Tibial nerve (tissue), 4 donors: Measurements from ENCODE around the gene ANP32E. TPM values are rescaled to one million over a fixed set of nuclear protein-coding genes. Genes with fewer than 3 reads are reported as not detected.
"Not testable (repeated sequence)": the region's sequence is repeated elsewhere in the genome, so short reads cannot be mapped to it uniquely, and the experiment has no call there.

ENCODE experiments used
- DNase-seq, 2 donors: peaks; one replicate each; pipeline ENCODE4 v3.0.0-alpha.2; 2019; ENCODE audit warnings: low spot score in 2 of 2
- H3K27ac ChIP-seq, 4 donors: fragments of 200-600 bp; sonication (generic) in 3 of 4; one replicate each; pipeline ENCODE4 v1.5.1; 2017 to 2019; ENCODE audit warnings: mild to moderate bottlenecking in 1 of 4
- H3K27me3 ChIP-seq, 2 donors: fragments of 200-600 bp; sonication (generic) in 1 of 2; one replicate each; pipeline versions ENCODE4 v1.5.1 to v1.6.0; 2017 to 2019
- H3K36me3 ChIP-seq, 3 donors: fragments of 200-600 bp; sonication (generic); one replicate each; pipeline ENCODE4 v1.5.1; 2018 to 2019
- H3K4me1 ChIP-seq, 4 donors: fragments of 200-600 bp; sonication (generic) in 3 of 4; one replicate each; pipeline ENCODE4 v1.5.1; 2017 to 2019
- H3K4me3 ChIP-seq, 4 donors: fragments of 200-600 bp; sonication (generic) in 3 of 4; one replicate each; pipeline ENCODE4 v1.5.1; 2017 to 2019; ENCODE audit warnings: mild to moderate bottlenecking in 1 of 4, moderate library complexity in 1 of 4
- H3K9me3 ChIP-seq, 4 donors: fragments of 200-600 bp; sonication (generic) in 3 of 4; one replicate each; pipeline ENCODE4 v1.5.1; 2017 to 2019
- EP300 ChIP-seq, 2 donors: sonication (generic); formaldehyde crosslinking; IDR thresholded peaks; one replicate each; pipeline ENCODE4 v1.6.1; 2017; ENCODE audit warnings: antibody characterized with exemption in 2 of 2, mild to moderate bottlenecking in 1 of 2
- POLR2A ChIP-seq, 2 donors: fragments of 450-650 bp; IDR thresholded peaks; one replicate each; pipeline ENCODE4 v1.6.1; 2017; ENCODE audit warnings: antibody characterized with exemption in 2 of 2, mild to moderate bottlenecking in 2 of 2, moderate library complexity in 2 of 2
- WGBS, 2 donors: methylation state at CpG; one replicate each; pipeline ENCODE4 v1.1.5; 2018; 5-methylcytosine and 5-hydroxymethylcytosine counted together
- total RNA-seq, 4 donors: library from RNA; depleted of rRNA; stranded (reverse); fragments of >200 nt; gene quantifications; one replicate each; pipeline ENCODE4 v1.1.0, GENCODE V29; 2016
- TF ChIP-seq, protein P1 (sequence below), 5 experiments: fragments of 200-600 bp in 3 of 5; fragments of 450-650 bp in 2 of 5; sonication (generic) in 3 of 5; IDR thresholded peaks; one replicate each; pipeline ENCODE4 v1.5.1; 2016 to 2019; ENCODE audit warnings: antibody characterized with exemption in 5 of 5, mild to moderate bottlenecking in 3 of 5, moderate library complexity in 2 of 5

ANP32E gene
- total RNA-seq, 4 donors from 2014 or later: 17.7 to 29.9 (median 23.7) TPM

GRCh38 chr1:150235294-150235851 lies 539 bp downstream of the ANP32E start:
- Histone ChIP-seq H3K36me3 (peaks cover 0 to 10% (median 0%) of the 10 kb centered on the region in 3 donors), H3K27ac (peak overlapping the region; percentile 94 to 100 (median 98)), H3K4me3 (peak overlapping the region; percentile 62 to 100 (median 83)), H3K4me1 (peaks cover 0 to 20% (median 10%) of the 10 kb centered on the region in 4 donors), H3K9me3 (no peaks in the 10 kb centered on the region), H3K27me3 (no peaks in the 10 kb centered on the region)
- DNase-seq: peak in 1 of 2 donors; percentile 24
- TF ChIP-seq, protein P1, sequence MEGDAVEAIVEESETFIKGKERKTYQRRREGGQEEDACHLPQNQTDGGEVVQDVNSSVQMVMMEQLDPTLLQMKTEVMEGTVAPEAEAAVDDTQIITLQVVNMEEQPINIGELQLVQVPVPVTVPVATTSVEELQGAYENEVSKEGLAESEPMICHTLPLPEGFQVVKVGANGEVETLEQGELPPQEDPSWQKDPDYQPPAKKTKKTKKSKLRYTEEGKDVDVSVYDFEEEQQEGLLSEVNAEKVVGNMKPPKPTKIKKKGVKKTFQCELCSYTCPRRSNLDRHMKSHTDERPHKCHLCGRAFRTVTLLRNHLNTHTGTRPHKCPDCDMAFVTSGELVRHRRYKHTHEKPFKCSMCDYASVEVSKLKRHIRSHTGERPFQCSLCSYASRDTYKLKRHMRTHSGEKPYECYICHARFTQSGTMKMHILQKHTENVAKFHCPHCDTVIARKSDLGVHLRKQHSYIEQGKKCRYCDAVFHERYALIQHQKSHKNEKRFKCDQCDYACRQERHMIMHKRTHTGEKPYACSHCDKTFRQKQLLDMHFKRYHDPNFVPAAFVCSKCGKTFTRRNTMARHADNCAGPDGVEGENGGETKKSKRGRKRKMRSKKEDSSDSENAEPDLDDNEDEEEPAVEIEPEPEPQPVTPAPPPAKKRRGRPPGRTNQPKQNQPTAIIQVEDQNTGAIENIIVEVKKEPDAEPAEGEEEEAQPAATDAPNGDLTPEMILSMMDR (IDR thresholded peaks at IDR 0.05): peak in 1 of 5 experiments; percentile 6
- TF ChIP-seq POLR2A (IDR thresholded peaks at IDR 0.05): no peak
- no peak for TF ChIP-seq EP300 (IDR thresholded peaks at IDR 0.05)
- WGBS, 2 donors: 1% methylated on average over 24 to 25 of the region's 27 CpGs

GRCh38 chr1:150234566-150235293 lies 1.2 kb downstream of the ANP32E start:
- Histone ChIP-seq H3K27me3 (no peaks in the 10 kb centered on the region), H3K4me1 (peaks cover 0 to 20% (median 10%) of the 10 kb centered on the region in 4 donors), H3K36me3 (peaks cover 0 to 15% (median 0%) of the 10 kb centered on the region in 3 donors), H3K4me3 (peak overlapping the region; percentile 62 to 100 (median 83)), H3K27ac (peak overlapping the region; percentile 94 to 100 (median 98)), H3K9me3 (no peaks in the 10 kb centered on the region)
- peak; percentile 63 to 73 for DNase-seq
- TF ChIP-seq, protein P1 (IDR thresholded peaks at IDR 0.05): no peak
- TF ChIP-seq EP300 (IDR thresholded peaks at IDR 0.05) (peak; percentile 28 to 91), POLR2A (IDR thresholded peaks at IDR 0.05) (peak in 1 of 2 donors; percentile 62)
- 0% methylated on average over 48 to 59 of the region's 78 CpGs for WGBS, 2 donors

DNA sequence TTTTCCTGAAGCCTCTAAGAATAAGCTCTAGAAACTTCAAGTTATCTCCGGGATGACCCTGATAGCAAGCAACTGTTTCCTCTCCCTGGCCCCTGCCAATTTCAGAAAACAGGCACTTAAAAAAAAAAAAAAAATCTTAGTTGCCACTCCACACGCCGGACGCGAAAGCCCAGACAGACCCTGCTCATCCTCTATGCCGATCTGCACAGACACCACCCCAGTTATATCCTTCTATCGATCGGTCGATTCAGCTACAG lies 1.7 kb downstream of the ANP32E start:
- H3K4me1 ChIP-seq: peaks cover 0 to 20% (median 10%) of the 10 kb centered on the region in 4 donors
- 1% methylated on average over 9 of the region's 9 CpGs for WGBS, 2 donors
- H3K36me3 ChIP-seq: peaks cover 0 to 20% (median 0%) of the 10 kb centered on the region in 3 donors

DNA sequence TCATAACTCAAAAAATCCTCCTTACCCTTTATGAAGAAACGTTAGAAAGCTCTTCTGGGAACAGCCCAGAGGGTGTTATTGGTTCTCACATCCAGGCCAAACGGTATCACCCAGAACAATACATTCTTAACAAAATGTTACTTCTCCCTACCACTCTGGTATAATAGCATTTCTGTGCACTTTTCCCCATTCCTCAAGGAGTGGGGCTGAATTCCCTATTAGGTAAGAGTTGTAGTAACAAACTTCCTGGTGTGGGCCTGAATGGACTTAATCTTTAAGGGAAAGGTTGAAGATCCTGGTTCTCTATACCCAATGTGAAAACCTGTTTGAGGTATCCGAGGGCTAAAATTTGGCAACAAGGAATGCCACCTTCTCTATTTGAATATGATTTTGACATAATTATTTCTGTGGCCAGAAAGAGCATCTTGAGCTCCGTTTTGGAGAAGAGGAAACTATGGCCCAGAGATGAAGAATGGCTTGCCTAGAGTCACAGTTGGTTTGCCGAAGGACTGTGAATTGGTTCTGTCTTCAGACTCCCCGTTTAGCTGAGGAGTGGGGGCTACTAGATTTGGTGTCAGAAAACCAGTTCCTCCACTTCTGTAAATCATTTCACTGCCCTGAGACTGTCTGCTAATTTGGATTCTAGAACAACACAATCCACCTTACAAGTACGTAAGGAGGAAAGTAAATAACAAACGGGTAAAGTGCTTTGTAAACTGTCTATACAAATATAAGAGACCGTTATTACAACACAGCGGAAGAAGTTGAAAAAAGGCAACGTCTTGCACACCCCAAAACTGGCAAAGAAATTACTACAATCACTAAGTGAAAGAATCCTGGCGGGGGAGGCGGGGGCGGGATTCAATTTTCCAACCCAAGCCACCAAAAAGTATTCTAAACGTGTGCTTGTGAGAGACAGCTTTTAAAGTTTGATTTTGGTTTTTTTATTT lies 2.3 kb downstream of the ANP32E start:
- 9 to 11% methylated on average over 15 of the region's 15 CpGs for WGBS, 2 donors
- Histone ChIP-seq H3K27ac (peak overlapping the region; percentile 94 to 100 (median 98)), H3K36me3 (peaks cover 0 to 24% (median 2%) of the 10 kb centered on the region in 3 donors), H3K9me3 (no peaks in the 10 kb centered on the region), H3K4me1 (peaks cover 0 to 20% (median 10%) of the 10 kb centered on the region in 4 donors), H3K27me3 (no peaks in the 10 kb centered on the region), H3K4me3 (peak overlapping the region; percentile 62 to 100 (median 83))
- DNase-seq: no peak
- TF ChIP-seq EP300 (IDR thresholded peaks at IDR 0.05): no peak
- no peak for TF ChIP-seq POLR2A (IDR thresholded peaks at IDR 0.05)
- TF ChIP-seq, protein P1 (IDR thresholded peaks at IDR 0.05): no peak

More for the DNA sequence above, 1.7 kb downstream of the ANP32E start:
- Histone ChIP-seq H3K27me3 (no peaks in the 10 kb centered on the region), H3K4me3 (peak overlapping the region; percentile 62 to 100 (median 83)), H3K9me3 (no peaks in the 10 kb centered on the region), H3K27ac (peak overlapping the region; percentile 94 to 100 (median 98))
- TF ChIP-seq, protein P1 (IDR thresholded peaks at IDR 0.05): no peak
- TF ChIP-seq EP300 (IDR thresholded peaks at IDR 0.05): no peak
- TF ChIP-seq POLR2A (IDR thresholded peaks at IDR 0.05): no peak
- DNase-seq: peak in 1 of 2 donors; percentile 25

DNA sequence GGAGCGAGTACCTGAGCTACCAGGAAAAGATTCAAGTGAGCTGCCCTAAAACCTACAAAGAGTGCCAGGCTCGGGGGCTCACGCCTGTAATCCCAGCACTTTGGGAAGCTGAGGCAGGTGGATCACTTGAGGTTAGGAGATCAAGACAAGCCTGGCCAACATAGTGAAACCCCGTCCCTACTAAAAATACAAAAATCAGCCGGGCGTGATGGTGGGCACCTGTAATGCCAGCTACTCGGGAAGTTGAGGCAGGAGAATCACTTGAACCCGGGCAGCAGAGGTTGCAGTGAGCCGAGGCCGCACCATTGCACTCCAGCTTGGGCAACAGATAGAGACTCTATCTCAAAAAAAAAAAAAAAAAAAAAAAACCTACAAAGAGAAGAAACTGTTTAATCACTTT lies 3.0 kb downstream of the ANP32E start:
- not testable (repeated sequence) for H3K4me3 ChIP-seq, H3K9me3 ChIP-seq, H3K27me3 ChIP-seq, DNase-seq
- WGBS, 2 donors: 94 to 95% methylated on average over 10 of the region's 10 CpGs
- Histone ChIP-seq H3K4me1 (peaks cover 0 to 20% (median 10%) of the 10 kb centered on the region in 4 donors), H3K36me3 (peaks cover 0 to 32% (median 6%) of the 10 kb centered on the region in 3 donors), H3K27ac (peak overlapping the region in 3 of 4 donors; percentile 98 to 100 (median 99))

DNA sequence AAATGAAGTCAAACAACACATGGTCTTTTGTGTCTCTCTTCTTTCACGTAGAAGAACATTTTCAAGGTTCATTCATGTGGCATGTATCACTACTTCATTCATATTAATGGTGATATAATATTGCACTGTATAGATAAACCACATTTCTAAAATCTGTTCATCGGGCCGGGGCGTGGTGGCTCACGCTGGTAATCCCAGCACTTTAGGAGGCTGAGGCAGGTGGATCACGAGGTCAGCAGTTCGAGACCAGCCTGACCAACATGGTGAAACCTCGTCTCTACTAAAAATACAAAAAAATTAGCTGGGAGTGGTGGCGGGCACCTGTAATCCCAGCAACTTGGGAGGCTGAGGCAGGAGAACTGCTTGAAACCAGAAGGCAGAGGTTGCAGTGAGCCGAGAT lies 7.7 kb downstream of the ANP32E start:
- not testable (repeated sequence) for H3K4me1 ChIP-seq, H3K27ac ChIP-seq, H3K9me3 ChIP-seq, DNase-seq, H3K4me3 ChIP-seq, H3K27me3 ChIP-seq
- H3K36me3 ChIP-seq: peaks cover 0 to 74% (median 19%) of the 10 kb centered on the region in 3 donors
- 90 to 93% methylated on average over 10 of the region's 10 CpGs for WGBS, 2 donors
